SU-DHL-6 (cell line): ENCODE results near the gene C16orf89.
"Not testable (repeated sequence)": the region's sequence is repeated elsewhere in the genome, so short reads cannot be mapped to it uniquely, and the experiment has no call there.

Experiments
- H2AFZ ChIP-seq: fragments of 200-600 bp; sonication (generic); 2 replicates; pipeline ENCODE4 v1.6.1; 2014; ENCODE audit warnings: low read depth, mild to moderate bottlenecking, moderate library complexity, mixed read lengths, antibody characterized with exemption, low read length; ENCODE audit not compliant: severe bottlenecking
- H3F3A ChIP-seq: fragments of 200-600 bp; shearing (Covaris generic); 2 replicates; pipeline ENCODE4 v1.6.0; 2016; ENCODE audit warnings: antibody characterized with exemption, mild to moderate bottlenecking; ENCODE audit not compliant: insufficient read depth
- H3K27ac ChIP-seq: fragments of 200-600 bp; sonication (generic); 2 replicates; pipeline ENCODE4 v1.5.1; 2016; ENCODE audit warnings: low read depth, mild to moderate bottlenecking, low read length, moderate library complexity, mixed read lengths
- H3K27me3 ChIP-seq: fragments of 200-600 bp; sonication (generic), shearing (Covaris generic); 2 replicates; pipeline ENCODE4 v1.6.0; 2014; ENCODE audit warnings: mild to moderate bottlenecking, low read length
- H3K36me3 ChIP-seq: fragments of 200-600 bp; sonication (generic); 2 replicates; pipeline ENCODE4 v1.6.1; 2014; ENCODE audit warnings: mild to moderate bottlenecking, low read length, mixed read lengths
- H3K4me2 ChIP-seq: fragments of 300-600, 200-600 bp; shearing (Covaris generic), sonication (generic); 2 replicates; pipeline ENCODE4 v1.6.0; 2014; ENCODE audit warnings: low read length, low read depth, mild to moderate bottlenecking; ENCODE audit not compliant: poor library complexity, severe bottlenecking
- H3K4me3 ChIP-seq: fragments of 200-600 bp; sonication (generic); 2 replicates; pipeline ENCODE4 v1.5.1; 2014; ENCODE audit warnings: antibody characterized with exemption, low read length, mild to moderate bottlenecking, mixed read lengths; ENCODE audit not compliant: insufficient read depth, poor library complexity, severe bottlenecking
- H3K79me2 ChIP-seq: fragments of 200-600 bp; sonication (generic); 2 replicates; pipeline ENCODE4 v1.6.1; 2014; ENCODE audit warnings: mild to moderate bottlenecking, low read length, moderate library complexity; ENCODE audit not compliant: insufficient read depth
- H3K9ac ChIP-seq: fragments of 200-600 bp; sonication (generic); 2 replicates; pipeline ENCODE4 v1.7.0; 2014; ENCODE audit warnings: mild to moderate bottlenecking, low read length
- H3K9me2 ChIP-seq: fragments of 200-600 bp; sonication (generic); replicated peaks from 2 replicates; pipeline ENCODE4 v1.6.1; 2014; ENCODE audit warnings: low read length; ENCODE audit not compliant: insufficient read depth
- H3K9me3 ChIP-seq: fragments of 200-600 bp; sonication (generic); 2 replicates; pipeline ENCODE4 v1.6.1; 2014; ENCODE audit warnings: low read length, mixed read lengths; ENCODE audit not compliant: insufficient read depth
- H4K20me1 ChIP-seq: fragments of 200-600 bp; sonication (generic); 2 replicates; pipeline ENCODE4 v1.6.1; 2014; ENCODE audit warnings: low read depth, mild to moderate bottlenecking, antibody characterized with exemption, low read length, moderate library complexity, mixed read lengths
- EZH2phosphoT487 ChIP-seq: fragments of 200-600 bp; sonication (generic), shearing (Covaris generic); conservative IDR thresholded peaks from 2 replicates; pipeline ENCODE4 v1.6.1; 2018; ENCODE audit warnings: mild to moderate bottlenecking, antibody characterized with exemption, low read length, moderate library complexity, mixed read lengths
- TF ChIP-seq, protein P1 (sequence below): fragments of 200-600 bp; sonication (generic); IDR thresholded peaks from one replicate; pipeline ENCODE4 v1.5.1; 2017; ENCODE audit warnings: antibody characterized with exemption, mild to moderate bottlenecking, low read length, moderate library complexity; ENCODE audit not compliant: insufficient read depth, poor library complexity, severe bottlenecking

C16orf89 gene, protein sequence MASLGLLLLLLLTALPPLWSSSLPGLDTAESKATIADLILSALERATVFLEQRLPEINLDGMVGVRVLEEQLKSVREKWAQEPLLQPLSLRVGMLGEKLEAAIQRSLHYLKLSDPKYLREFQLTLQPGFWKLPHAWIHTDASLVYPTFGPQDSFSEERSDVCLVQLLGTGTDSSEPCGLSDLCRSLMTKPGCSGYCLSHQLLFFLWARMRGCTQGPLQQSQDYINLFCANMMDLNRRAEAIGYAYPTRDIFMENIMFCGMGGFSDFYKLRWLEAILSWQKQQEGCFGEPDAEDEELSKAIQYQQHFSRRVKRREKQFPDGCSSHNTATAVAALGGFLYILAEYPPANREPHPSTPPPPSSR

DNA sequence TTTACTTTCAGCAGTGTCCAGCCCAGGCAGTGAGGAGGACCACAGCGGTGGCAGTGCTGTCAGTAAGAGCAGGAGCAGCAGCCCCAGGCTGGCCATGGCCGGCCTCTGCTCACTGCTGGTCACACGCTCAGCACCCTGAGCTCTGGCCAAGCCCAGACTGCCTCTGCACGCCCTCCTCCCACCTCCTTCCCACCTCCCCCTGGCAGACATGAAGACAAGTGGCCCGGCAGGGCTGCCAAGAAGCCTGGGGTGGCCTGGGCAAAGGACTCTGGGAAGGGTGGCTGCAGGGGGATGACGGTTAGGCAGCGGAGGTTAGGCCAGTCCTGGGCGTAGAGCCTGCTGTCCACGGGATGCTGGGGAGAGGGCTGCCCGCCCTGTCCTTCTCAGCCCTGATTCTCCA, at the start of gene C16orf89:
TSS of gene C16orf89 (minus strand) at position 144 of the 400 bp plus-strand sequence. CDS start at position 96, 48 bp downstream.
- TF ChIP-seq, protein P1, sequence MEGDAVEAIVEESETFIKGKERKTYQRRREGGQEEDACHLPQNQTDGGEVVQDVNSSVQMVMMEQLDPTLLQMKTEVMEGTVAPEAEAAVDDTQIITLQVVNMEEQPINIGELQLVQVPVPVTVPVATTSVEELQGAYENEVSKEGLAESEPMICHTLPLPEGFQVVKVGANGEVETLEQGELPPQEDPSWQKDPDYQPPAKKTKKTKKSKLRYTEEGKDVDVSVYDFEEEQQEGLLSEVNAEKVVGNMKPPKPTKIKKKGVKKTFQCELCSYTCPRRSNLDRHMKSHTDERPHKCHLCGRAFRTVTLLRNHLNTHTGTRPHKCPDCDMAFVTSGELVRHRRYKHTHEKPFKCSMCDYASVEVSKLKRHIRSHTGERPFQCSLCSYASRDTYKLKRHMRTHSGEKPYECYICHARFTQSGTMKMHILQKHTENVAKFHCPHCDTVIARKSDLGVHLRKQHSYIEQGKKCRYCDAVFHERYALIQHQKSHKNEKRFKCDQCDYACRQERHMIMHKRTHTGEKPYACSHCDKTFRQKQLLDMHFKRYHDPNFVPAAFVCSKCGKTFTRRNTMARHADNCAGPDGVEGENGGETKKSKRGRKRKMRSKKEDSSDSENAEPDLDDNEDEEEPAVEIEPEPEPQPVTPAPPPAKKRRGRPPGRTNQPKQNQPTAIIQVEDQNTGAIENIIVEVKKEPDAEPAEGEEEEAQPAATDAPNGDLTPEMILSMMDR: no peak
- TF ChIP-seq EZH2phosphoT487: no peak
- Histone ChIP-seq H3K9me2 (no peaks in the 10 kb centered on the region), H3K9me3 (no peaks in the 10 kb centered on the region), H2AFZ (no peak within 1 kb of the TSS), H3K27ac (no peak within 1 kb of the TSS), H3K36me3 (no peaks in the 10 kb centered on the region), H3F3A (no peaks in the 10 kb centered on the region), H3K79me2 (no peaks in the 10 kb centered on the region), H3K4me3 (no peak within 1 kb of the TSS), H3K9ac (no peak within 1 kb of the TSS), H4K20me1 (no peaks in the 10 kb centered on the region), H3K4me2 (no peak within 1 kb of the TSS), H3K27me3 (no peaks in the 10 kb centered on the region)

DNA sequence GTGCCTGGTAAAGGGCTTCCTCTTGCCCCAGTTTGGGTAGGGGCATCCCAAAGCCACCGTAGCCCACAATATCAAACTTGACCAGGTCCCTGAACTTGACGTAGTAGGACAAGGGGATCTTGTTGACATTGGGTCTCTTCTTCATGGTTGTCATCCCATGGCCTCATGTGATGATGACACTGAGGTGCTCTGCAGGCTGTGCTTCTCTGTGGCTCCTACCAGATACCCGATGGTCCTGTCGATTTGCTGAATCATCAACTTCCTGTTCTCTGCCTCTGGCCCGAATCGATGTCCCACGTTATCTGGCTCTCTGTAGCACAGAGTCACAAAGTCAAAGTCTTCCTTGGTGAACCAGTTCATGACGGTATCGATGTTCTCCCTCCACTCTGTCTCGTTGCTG, 45.2 kb upstream of the C16orf89 start:
- not testable (repeated sequence) for H3F3A ChIP-seq, H4K20me1 ChIP-seq, H3K36me3 ChIP-seq, H3K4me3 ChIP-seq, H3K79me2 ChIP-seq, H3K9me3 ChIP-seq, H3K27me3 ChIP-seq, H3K4me2 ChIP-seq, H3K9ac ChIP-seq, H3K9me2 ChIP-seq, H3K27ac ChIP-seq, H2AFZ ChIP-seq

DNA sequence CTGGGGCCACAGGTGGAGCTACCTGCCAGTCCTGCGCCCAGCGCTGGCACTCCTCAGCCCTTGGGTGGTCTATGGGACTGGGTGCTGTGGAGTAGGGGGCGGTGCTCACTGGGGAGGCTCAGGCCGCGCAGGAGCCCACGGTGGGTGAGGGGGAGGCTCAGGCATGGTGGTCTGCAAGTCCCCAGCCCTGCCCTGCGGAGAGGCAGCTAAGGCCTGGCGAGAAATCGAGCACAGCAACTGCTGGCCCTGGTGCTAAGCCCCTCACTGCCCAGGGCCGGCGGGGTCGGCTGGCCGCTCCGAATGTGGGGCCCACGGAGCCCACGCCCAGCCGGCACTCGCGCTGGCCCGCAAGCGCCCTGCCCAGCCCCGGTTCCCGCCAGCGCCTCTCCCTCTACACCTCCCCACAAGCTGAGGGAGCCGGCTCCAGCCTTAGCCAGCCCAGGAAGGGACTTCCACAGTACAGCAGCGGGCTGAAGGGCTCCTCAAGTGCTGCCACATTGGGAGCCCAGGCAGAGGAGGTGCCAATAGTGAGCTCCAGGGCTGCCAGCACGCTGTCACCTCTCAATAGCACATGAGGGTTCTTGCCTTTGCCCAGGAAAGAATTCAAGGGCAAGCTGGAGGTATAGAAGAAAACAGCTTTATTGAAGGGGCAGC, 42.9 kb upstream of the C16orf89 start:
- no peak overlapping the region for H2AFZ ChIP-seq
- H3K27ac ChIP-seq: no peak overlapping the region
- no peak overlapping the region for H3K4me3 ChIP-seq
- H3K79me2 ChIP-seq: no peaks in the 10 kb centered on the region
- H3K4me2 ChIP-seq: no peak overlapping the region
- H3F3A ChIP-seq: no peaks in the 10 kb centered on the region
- H3K9me2 ChIP-seq: no peaks in the 10 kb centered on the region
- H3K36me3 ChIP-seq: no peaks in the 10 kb centered on the region
- H4K20me1 ChIP-seq: no peaks in the 10 kb centered on the region
- H3K27me3 ChIP-seq: no peaks in the 10 kb centered on the region
- H3K9me3 ChIP-seq: no peaks in the 10 kb centered on the region
- H3K9ac ChIP-seq: no peak overlapping the region
- TF ChIP-seq, protein P1: no peak
- TF ChIP-seq EZH2phosphoT487: no peak

DNA sequence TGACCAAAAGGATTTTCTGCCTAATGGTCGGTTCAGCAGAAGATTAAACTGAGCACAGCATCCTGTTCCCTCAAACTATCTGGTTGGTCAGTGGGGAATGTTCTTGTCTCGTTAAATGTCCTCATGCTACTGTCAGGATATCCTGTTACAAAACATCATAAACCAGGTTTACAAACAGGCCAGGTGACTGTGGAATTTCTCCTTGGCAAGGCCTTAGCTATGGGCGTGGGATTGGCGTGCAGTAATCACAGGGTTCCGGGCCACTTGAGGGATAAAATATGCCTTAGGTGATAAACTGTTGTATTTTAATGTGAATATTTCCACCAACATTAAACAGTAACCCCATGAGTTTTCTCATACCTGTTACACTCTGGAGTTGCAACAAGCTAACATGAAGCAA, 39.3 kb upstream of the C16orf89 start:
- not testable (repeated sequence) for H3K4me3 ChIP-seq, H3K36me3 ChIP-seq, H2AFZ ChIP-seq, H3K4me2 ChIP-seq, H4K20me1 ChIP-seq, H3F3A ChIP-seq, H3K9ac ChIP-seq, H3K79me2 ChIP-seq, H3K27me3 ChIP-seq, H3K27ac ChIP-seq, H3K9me3 ChIP-seq, H3K9me2 ChIP-seq

DNA sequence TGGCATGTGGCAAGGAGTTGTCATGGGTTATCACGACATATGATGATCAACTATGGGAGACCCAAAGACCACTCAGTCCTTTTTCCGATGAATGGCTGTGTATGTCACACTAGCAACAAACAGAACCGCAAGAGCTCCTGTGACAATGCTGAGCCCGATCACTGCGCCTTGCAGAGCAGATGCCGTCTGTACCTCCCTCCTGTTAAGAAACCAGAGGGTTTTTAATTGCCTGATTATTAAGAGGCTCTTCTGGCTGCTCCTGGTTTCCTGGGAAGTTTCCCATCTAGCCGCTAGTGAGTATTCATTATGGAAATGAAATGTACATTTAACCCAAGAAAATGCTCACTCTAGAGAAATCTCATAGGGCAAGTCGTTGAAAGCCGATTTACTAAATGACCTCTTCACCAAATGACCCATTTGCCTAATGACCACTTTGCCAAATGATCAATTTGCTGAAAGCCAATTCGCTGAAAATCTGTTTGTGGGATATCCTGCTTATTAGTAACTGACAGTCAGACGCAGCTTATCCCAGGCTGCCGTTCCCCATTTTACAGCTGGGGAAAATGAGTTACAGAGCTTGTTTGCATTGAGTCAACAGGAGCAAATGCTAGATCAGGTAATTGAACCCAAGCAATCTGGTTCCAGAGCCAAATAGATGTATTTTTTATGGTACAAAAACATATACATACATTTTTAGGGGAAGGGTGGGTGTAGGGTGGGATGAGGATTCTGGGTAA, 37.7 kb upstream of the C16orf89 start:
- not testable (repeated sequence) for H4K20me1 ChIP-seq, H3K9me3 ChIP-seq, H3K4me2 ChIP-seq, H3K9me2 ChIP-seq, H2AFZ ChIP-seq, H3F3A ChIP-seq, H3K4me3 ChIP-seq, H3K27me3 ChIP-seq, H3K27ac ChIP-seq, H3K9ac ChIP-seq, H3K36me3 ChIP-seq, H3K79me2 ChIP-seq

DNA sequence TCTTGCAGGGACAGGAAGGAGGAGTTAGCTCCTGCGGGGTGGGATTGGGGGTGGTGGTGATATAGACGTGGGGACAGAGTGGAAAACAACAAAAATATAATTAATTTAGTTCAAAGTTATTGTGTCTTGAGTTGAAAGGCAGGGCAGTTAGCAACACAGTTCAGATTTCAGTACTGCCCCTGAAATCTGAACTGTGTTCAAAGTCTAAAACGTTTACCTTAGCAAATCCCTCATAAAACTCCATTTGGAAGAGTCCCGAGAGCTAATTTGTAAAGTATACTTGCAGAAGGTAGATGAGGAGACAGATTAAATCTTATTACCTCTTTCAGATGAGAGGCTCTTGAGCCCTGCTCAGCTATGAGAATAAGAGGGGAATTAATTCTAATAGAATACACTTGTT, 33.4 kb upstream of the C16orf89 start:
- H4K20me1 ChIP-seq, H3K79me2 ChIP-seq, H3K9me3 ChIP-seq, H3K27me3 ChIP-seq, H3K36me3 ChIP-seq, H3K4me3 ChIP-seq, H3K27ac ChIP-seq, H3K4me2 ChIP-seq, H3K9ac ChIP-seq, H2AFZ ChIP-seq, H3F3A ChIP-seq, H3K9me2 ChIP-seq: not testable (repeated sequence)
